ENCODE measurements around the gene PCMTD2. TPM values are rescaled to one million over a fixed set of nuclear protein-coding genes. Genes with fewer than 3 reads are reported as not detected.

The PCMTD2 gene
- total RNA-seq (2014; rRNA removed; shearing (Covaris generic)) = 30.5 and 35.4 TPM in 2 replicates

DNA sequence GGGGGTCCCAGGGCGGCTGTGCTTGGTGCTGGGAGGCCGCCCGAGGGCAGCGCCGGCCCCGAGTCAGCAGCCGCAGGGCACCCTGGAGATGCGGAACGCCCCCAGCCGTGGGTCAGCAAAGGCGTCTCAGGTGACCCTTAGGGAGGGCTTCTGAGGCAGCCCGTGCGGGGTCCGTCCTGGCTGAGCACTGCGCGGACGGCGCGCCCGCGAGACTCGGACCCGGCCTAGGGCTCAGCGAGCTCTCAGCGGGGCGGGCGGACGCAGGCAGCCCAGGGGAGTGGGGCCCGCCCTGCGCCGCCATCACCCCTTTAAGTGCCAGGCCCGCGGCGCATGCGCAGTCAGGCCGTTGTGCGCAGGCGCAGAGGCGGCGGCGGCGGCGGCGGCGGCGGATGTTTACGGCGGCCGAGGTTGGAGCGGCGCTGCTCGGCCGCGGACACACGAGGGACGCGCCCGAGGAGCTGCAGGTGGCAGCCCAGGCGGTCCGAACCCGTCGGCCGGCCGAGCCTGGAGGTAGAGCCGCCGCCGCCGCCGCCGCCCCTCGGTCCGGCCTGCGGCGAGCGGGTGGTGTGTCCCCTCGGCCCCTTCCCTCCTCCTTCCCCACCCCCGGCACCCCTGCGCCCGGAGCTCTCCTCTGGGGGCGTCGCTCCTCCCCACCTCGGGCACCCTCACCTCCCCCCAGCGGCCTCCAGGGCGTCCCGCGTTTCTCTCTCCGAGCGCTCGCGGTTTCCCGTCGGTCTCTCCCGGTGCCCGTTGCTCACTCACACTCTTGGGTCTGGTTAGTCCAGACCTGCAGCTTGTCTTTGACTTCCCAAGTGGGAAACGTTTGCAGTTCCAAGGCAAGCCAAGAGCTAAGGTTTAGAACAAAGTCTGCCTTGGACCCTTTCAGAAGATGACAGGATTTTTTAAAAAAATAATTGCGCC lies at the start of gene PCMTD2:
PCMTD2 (plus strand) TSS at position 388 of the 921 bp plus-strand sequence. CDS start 4,218 bp downstream, outside the sequence.
- peak; percentile 85 for DNase-seq (ENCODE audit: low read depth)

DNA sequence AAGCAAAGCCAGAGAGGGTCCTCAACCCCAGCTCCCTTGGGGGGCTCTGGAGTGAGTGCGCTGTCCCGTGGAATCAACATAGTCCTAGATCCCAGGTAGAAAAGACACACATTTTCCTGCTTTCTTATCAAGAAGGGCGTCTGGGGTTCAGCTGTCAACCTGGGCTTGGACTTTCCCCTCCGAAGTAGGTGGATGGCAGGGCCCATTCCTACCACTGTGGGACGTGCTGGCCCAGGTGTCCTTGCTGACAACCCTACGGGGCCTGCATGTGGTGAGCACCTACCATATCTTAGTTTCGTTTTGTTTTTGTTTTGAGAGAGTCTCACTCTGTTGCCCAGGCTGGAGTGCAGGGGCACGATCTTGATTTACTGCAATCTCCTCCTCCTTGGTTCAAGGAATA lies 48.9 kb upstream of the PCMTD2 start:
- DNase-seq (ENCODE audit: low read depth) = no peak

DNA sequence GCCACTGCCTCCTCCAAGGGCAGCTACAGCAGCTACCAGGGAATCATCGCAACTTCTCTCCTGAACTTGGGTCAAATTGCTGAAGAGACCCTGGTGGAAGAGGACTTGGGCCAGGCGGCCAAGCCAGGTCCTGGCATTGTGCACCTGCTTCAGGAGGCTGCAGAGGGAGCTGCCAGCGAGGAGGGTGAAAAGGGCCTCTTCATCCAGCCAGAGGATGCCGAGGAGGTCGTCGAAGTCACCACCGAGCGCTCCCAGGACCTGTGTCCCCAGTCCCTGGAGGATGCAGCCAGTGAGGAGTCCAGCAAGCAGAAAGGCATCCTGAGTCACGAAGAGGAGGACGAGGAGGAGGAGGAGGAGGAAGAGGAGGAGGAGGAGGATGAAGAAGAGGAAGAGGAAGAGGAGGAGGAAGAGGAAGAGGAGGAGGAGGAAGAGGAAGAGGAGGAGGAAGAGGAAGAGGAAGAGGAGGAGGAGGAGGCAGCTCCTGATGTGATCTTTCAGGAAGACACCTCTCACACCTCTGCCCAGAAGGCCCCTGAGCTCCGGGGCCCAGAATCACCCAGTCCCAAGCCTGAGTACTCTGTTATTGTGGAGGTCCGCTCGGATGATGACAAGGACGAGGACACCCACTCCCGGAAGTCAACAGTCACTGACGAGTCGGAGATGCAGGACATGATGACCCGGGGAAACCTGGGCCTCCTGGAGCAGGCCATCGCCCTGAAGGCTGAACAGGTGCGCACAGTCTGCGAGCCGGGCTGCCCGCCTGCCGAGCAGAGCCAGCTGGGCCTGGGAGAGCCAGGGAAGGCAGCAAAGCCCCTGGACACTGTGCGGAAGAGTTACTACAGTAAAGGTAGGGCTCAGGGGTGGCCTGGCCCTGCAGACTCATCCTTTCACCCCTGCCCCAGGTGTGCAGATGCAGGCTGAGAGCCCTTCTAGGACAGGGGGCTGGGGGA lies 47.6 kb upstream of the PCMTD2 start:
- DNase-seq (ENCODE audit: low read depth) = no peak

DNA sequence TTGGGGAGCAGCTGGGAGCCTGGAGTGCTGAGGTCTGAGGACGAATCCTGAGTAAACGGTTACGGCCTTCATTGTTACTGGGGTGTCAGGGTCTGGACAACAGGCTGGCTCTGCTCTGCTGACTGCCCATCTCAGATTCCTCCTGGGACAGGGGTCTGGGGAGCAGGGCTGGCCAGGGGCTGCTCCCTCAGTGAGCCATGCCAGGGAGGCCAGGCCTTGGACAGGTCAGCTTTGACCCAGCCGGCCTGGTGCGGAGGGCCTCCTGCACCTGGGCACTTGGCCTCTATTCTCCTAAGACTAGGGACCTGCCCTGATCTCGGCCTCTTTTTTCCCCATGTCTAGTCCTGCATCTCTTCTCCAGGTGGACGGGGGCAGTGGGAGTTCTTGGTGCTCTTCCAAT lies 46.4 kb upstream of the PCMTD2 start:
- no peak for DNase-seq (ENCODE audit: low read depth)

DNA sequence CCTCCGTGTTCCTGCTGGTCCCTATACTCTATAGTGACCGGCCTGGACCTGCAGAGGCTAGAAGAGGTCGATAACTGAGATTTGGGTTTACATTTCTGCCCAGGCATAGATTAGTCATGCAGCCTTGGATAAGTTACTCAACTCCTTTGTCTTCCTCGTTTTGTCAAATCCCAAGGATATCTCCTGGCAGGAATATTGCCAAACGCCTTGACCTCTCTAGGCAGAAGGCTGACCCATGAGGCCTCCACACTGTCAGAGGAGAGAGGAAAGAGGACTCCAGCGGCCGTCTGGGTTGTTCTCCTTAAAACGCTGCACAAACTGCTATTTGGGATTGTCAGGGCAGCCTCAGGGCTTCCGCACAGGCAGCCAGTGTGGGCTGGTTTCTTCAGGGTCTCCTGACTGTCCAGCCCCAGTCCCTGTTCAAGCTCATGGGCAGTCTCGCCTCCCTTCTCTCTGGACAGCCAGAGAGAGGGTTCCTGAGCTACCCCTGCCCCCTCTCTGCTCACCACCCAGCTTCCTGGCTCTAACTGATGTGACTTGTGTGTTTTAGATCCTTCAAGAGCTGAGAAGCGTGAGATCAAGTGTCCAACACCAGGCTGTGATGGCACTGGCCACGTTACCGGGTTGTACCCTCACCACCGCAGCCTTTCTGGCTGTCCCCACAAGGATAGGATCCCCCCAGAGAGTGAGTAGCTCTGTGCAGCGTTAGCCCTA lies 44.7 kb upstream of the PCMTD2 start:
- no peak for DNase-seq (ENCODE audit: low read depth)

DNA sequence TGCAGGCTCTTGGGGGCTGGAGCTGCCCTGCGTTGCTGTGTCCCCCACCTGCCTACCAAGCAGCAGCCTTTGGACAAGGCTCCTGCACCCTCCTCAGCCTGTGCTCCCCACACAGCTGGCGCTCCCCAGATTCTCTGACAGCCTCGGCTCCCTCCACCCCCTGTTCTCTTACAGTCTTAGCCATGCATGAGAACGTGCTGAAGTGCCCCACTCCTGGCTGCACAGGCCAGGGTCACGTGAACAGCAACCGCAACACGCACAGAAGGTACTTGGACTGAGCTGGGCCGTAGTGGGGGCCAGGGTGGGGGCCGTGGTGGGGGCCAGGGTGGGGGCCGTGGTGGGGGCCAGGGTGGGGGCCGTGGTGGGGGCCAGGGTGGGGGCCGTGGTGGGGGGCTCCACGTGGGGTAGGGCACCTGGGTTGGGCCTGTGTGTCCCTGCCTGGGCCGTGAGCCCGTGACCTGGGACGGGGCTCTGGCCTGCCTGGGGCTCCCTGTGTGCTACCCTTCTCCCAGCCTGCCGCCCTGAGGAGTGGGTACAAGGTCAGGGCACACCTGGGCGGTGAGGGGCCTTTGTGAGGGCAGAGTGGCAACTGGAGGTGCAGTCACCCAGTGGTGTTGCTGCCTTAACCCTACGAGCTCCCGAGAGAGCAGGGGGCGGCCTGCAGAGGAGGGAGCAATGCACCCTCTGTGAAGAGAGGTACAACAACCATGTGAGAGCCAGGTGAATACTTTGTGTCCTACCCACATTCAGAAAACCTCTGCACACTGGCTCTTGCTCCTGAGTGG lies 43.5 kb upstream of the PCMTD2 start:
- no peak for DNase-seq (ENCODE audit: low read depth)

DNA sequence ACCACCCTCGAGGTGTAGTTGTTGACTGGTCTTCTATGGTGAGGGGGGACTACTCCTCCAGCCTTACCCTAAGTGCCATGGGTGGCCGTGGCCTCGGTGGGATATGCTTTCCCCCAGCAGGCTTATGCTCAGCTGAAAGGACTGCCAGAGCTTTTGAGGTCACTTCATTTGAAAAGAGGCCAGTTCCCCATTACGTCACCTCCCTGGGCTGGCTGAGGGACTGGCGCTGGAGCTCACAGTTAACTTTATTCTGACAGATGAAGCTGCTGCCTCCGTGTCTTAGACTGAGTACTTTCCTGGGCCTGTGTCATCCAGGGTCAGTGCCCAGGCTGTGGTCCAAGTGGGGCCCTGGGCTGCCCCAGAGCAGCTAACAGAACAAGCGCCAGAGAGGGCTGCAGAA lies 42.8 kb upstream of the PCMTD2 start:
- no peak for DNase-seq (ENCODE audit: low read depth)

DNA sequence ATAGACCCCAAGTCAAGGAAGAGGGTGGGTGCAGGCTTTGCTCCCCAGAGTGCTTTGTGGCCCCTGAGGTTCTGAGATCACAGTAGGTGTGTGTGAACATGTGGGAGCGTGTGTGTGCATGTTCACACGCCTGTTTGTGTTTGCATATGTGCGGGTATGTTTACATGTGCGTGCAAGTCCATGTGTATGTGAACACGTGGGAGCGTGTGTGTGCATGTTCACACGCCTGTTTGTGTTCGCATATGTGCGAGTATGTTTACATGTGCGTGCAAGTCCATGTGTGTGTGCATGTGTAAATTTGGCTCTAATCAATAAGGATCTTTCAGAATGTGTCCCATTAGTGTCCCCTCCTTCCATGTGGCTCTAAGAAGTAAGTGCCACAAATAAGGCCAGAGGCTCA lies 41.4 kb upstream of the PCMTD2 start:
- no peak for DNase-seq (ENCODE audit: low read depth)

DNA sequence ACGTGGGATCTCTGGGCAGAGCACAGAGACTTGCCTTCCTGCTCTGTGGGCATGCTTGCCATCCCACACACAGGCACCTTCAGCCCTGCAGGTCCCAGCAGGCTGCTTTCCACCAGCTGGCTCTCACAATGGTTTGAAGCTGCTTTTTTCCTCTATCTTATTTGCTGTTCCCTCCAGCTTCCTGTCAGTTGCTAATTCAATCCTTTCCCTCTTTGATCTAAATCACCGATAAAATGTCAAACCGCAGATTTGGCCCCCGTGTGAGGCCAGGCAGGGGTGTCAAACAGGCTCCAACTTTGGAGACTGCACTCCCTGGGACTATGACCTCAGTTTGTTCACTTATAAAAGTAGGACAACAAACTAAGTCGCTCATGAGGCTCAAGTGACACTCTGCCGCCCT lies 40.6 kb upstream of the PCMTD2 start:
- DNase-seq (ENCODE audit: low read depth) = no peak

DNA sequence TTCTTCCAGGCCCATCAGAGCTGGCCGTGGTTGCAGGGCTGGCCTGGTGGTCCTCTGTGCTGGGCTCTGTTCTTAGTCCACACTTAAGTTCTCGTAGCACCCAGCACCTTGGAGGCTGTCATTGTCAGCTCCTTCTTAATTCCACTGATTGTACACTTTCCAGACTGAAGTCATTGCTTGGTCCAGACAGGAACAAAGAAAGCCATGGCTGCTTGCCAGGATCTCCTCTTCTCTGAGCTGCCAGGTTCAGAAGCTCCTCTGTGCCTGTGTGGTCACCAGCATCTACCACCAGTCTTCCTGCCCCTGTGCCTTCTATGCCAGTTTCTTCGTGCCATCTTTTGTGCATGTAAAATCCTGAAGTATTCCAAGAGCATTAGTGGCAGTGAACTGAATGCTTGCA lies 39.5 kb upstream of the PCMTD2 start:
- DNase-seq (ENCODE audit: low read depth) = no peak

DNA sequence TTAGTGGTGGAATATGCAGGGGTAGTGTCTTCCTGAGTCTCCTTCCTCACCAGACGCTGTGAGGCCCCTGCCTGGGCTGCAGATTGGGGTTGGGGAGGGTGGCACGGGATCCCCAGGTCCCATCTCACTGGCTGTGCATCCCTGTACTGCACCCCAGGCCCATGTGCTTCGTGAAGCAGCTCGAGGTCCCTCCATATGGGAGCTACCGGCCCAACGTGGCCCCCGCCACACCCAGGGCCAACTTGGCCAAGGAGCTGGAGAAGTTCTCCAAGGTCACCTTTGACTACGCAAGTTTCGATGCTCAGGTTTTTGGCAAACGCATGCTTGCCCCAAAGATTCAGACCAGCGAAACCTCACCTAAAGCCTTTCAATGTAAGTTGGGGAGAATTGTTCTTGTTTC lies 38.6 kb upstream of the PCMTD2 start:
- no peak for DNase-seq (ENCODE audit: low read depth)

DNA sequence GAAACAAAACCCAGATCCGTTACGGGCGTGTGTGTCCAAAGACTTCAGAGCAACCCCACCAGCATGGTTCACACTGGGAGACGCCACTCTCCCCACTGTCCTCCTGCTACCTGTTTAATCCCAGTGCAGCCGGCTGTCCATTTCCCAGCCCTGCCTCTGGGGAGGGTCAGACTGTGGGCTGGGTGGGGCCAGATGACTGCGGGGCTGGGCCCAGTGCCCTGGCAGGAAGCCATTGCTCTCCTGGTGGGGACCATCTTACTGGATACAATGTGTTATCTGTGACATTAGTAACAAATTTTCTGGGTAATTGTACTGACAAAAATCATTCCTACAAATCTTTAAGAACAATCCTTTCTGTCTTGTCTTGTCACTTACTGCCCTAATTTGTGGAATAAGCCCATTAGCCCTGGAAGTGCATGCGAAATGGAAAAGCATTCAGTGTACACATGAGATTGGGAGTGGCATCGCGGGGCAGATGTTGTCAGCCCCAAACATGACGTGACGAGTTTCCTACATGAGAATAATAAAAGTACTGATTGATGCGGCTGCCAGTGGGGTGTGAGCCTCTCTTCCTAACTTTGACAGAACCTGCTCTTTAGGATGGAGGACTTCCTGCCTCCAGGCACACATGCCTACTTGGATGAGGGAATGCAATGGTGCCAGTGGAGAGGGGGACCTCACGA lies 37.9 kb upstream of the PCMTD2 start:
- DNase-seq (ENCODE audit: low read depth) = no peak

DNA sequence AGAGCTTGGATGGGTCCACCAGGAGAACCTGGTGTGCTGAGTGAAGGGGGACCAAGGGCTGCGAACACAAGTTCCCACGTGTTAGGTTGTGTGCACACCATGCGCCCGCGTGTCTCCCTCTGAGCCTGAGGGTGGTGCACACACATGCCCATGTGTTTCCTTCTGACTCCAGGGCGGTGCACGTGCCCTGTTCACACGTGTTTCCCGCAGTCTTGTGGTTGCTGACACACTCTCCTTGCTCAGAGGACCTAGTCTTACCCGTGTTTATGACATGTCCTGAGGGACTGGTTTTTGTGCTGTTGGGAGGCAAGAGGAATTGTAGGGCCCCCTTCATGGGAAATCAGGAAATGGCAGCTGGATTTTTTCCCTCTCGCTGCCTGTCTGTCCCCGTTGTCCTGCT lies 36.3 kb upstream of the PCMTD2 start:
- DNase-seq (ENCODE audit: low read depth) = peak; percentile 27

DNA sequence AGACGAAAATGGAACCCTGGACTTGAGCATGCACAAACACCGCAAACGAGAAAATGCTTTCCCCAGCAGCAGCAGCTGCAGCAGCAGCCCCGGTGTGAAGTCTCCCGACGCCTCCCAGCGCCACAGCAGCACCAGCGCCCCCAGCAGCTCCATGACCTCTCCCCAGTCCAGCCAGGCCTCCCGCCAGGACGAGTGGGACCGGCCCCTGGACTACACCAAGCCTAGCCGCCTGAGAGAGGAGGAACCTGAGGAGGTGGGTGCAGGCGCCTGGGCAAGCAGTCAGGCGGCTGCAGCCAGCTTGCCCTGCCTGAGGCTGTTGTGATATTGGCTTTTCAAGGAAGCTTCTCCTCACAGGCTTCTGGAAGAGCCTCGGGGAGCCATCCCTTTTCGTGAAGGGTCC lies 35.8 kb upstream of the PCMTD2 start:
- no peak for DNase-seq (ENCODE audit: low read depth)

DNA sequence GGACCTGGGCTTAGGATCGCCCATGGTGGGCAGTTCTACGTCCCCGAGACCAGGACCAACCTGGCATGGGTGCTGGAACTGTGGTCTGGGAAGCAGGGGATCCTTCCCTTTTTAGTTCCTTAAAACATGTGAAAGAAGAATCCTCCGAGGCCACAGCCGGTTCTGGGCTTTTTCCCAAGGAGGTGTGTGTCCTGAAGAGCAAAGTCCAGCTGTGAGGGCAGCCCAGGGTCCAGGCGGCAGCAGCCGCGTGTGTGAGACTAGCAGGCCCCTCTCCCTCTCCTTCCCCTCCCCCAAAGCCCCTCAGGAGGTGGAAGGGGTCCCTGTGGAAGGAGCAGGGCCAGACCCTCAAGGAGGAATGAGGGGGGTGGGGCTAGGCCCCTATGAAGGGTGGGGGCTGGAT lies 35.1 kb upstream of the PCMTD2 start:
- DNase-seq (ENCODE audit: low read depth) = no peak

DNA sequence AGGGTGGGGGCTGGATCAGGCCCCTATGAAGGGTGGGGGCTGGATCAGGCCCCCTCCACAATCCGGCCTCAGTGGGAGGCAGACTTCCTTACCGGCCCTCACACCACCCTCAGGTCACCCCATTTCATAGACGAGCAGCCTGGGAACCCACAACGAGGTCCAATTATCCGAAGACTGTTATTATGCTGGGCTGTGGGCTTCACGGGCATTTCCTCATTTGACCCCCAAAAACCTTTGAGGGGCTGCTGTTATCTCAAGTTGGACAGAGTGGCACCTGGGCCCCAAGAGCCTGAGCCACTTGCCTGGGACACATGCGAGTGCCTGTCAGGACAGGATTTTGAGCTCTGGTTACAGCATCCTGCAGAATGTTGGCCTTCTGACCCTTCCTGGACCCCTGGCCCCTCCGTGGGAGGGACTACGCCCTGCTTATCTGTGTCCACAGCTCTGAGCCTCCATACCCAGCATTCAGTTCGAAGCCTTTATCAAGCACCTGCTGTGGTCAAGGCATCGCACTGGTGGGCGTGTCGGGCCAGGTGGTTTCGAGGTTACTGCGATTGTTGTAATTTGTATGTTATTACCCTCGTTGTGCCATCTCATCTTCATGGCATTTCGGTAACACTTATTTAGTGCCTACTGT lies 34.5 kb upstream of the PCMTD2 start:
- DNase-seq (ENCODE audit: low read depth) = no peak

DNA sequence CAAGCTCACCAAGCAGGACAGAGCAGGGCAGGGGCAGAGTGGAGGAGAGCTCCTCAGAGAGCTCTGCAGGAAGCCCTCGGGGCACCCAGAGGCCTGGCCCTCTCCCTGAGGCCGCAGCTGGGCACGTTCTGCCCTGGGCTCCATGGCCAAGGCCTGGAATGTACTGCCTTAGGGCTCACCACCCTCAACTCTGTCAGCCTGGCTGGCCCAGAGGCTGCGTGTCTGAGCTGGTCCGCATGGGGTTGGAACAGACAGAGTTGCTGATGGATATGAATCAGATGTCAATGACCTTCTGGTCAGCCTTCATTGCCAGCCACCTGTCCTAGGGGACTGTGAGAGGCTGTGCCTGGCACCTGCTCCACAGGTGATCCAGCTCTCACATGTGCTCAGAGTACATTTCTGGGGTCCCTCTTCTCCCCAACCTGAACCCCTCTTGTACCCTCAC lies 33.2 kb upstream of the PCMTD2 start:
- peak; percentile 24 for DNase-seq (ENCODE audit: low read depth)

DNA sequence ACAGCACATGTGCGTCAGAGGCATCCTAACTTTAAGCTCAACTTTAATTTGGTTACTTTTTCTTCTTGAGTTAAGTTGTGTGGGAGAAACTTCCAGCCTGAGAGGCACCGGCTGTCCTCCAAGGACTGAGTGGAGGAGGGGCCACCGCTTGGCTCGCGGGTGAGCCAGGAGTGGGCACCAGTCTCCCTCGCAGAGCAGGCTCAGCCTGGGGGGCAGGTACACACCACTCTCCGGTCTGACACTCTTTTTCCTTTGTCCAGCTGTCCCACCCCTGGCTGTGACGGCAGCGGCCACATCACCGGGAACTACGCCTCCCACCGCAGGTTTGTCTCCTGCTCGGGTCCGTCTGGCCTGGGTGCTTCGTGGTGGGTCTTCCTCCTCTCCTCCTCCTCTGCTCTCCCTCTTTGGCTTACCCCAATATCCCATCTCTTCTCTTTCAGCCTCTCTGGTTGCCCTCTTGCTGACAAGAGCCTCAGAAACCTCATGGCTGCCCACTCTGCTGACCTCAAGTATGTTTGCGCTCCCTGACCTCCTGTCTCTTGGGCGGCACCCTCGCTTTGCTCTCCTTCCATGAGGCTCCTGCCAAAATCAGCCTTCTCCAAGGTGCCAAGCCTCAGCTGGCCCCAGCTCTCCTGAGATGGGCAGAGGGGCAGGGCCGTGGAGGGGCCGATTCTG lies 32.6 kb upstream of the PCMTD2 start:
- no peak for DNase-seq (ENCODE audit: low read depth)

DNA sequence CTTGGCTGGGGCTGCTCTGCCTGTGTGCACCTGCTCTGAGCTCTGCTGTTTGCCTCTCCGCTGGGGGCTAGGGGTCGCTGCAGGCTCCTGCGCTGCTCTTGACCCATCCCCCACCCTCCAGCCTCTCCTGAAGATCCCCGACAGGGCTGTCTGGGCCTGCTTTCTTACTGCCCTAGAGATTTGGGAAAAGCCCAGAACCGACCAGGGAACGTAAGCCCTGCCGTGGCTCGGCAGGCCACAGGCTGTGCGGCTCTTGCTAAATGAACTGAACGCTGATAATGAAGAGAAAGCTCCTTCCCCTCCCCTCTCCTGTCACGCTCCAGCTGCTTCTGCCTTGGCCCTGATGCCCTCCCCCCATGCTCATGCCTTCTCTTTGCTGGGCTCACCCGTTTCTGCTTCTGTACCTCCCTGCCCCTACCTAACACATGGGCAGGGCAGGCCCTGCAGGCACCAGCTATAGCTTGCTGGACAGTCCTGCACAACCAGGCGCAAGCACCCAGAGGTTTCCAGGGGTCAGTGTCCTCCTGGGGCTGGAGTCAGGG lies 32.0 kb upstream of the PCMTD2 start:
- no peak for DNase-seq (ENCODE audit: low read depth)
